Subcutaneous adipose tissue (tissue), 4 donors: ENCODE results near the gene OBP2B. TPM values are rescaled to one million over a fixed set of nuclear protein-coding genes. Genes with fewer than 3 reads are reported as not detected.

ENCODE experiments used
- total RNA-seq, 4 donors: library from RNA; depleted of rRNA; stranded (reverse); fragments of >200 nt; gene quantifications; one replicate each; pipeline ENCODE4 v1.1.0, GENCODE V29; 2016
- TF ChIP-seq, protein P1 (sequence below): fragments of 450-650 bp; IDR thresholded peaks from one replicate; pipeline ENCODE4 v1.5.1; 2016; ENCODE audit warnings: low read depth, mild to moderate bottlenecking, control low read depth, antibody characterized with exemption, moderate library complexity

Gene OBP2B
- total RNA-seq, 4 donors from 2014 or later = not detected

DNA sequence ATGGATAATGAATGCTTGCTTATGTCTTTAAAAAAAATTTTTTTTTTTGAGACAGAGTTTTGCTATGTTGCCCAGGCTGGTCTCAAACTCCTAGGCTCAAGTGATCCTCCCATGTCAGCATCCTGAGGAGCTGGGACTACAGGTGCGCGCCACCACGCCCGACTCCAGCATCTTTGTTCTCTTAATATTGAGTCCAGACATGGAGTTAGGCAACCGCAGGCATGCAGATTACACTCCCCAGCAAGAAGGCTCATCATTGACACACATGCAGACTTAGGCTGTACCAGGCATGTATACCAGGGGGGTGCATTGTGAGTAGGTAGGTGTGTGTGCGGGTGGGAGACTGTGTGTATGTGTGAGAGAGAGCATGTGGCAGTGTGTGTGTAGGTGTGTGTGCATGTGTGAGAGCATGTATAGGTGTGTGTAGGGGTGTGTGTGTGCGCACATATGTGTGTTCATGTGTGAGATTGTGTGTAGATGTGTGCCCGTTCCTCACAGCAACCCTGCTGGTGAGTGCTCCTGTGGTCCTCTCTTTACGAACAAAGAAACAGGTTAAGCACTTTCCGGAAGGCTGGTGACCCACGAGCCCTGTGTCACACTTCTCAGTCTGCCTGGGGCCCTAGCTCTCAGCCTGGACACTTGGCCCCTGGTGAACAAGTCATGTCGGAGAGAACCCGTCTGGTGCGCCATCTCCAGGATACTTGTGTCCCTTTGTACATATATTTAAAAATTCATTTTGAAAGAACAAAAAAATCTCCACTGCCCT lies 6.2 kb downstream of the OBP2B start:
- TF ChIP-seq, protein P1, sequence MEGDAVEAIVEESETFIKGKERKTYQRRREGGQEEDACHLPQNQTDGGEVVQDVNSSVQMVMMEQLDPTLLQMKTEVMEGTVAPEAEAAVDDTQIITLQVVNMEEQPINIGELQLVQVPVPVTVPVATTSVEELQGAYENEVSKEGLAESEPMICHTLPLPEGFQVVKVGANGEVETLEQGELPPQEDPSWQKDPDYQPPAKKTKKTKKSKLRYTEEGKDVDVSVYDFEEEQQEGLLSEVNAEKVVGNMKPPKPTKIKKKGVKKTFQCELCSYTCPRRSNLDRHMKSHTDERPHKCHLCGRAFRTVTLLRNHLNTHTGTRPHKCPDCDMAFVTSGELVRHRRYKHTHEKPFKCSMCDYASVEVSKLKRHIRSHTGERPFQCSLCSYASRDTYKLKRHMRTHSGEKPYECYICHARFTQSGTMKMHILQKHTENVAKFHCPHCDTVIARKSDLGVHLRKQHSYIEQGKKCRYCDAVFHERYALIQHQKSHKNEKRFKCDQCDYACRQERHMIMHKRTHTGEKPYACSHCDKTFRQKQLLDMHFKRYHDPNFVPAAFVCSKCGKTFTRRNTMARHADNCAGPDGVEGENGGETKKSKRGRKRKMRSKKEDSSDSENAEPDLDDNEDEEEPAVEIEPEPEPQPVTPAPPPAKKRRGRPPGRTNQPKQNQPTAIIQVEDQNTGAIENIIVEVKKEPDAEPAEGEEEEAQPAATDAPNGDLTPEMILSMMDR = no peak

DNA sequence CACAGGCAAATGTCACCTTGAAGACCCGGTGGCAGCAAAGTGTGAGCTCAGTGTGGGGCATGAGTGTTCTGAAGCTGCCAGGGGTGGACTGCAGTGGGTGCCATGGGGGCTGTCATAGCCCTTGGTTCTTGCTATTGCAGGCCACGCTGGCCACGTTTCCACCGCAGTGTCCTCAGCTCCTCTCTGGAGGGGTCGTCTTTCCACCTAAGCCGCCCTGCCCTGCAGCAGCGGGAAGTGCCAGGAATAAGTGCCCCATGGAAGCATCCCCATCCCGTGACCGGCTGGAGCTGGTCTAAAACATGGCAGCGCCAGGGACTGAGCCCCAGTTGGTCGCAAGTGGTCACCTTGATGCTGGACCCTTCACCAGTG lies 6.9 kb downstream of the OBP2B start:
- TF ChIP-seq, protein P1 = no peak

DNA sequence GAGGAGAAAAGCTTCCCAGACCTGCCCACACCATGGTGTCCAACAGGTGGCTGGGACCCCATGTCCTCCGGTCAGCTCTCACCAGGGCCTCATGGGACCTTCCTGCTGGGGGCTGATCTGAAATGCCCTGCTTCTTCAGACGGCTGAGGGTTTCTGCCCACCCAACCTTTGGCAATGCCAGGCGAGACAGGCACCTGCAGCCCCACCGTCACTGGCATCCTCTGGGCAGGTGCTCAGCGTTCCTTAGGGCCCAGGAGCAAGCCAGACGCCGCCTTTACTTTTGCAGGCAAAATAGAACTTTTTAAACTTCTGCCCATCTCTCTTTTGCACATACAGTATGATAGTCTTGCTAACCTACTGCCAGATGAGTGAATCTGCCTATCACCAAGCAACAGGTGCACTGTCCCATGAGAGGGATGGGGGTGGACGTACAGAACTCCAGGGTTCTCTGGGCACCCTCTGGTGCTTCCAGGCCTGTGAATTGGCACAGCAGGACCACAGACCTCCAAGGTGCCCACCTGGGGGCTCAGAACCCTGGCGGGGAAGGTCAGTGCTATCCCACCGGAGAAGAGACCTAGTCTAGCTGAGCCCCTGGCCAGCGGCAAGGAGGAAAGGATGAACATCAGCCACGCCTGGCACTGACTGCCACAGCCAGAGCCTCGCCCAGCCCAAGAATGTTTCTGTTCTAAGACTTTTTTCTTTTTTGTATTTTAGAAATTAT lies 7.5 kb downstream of the OBP2B start:
- TF ChIP-seq, protein P1 = no peak

DNA sequence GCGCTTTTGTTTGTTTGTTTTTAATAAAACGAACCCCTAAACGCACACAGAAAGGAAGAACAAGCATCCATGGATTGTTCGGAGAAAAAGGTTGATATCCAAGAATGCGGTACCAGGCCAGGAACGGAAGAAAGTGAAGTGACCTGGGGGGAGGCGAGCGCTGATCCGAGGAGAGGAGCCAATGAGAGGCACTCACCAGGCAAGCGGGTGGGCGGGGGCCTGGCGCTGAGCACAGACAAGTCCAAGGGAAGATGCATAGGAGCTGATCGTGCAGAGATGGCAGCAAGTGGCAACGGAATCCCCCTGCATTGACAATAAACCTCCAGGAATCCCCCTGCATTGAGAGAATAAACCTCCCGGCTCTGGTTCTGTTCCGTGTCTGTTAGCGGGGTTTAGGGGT lies 8.4 kb downstream of the OBP2B start:
- TF ChIP-seq, protein P1 = no peak

DNA sequence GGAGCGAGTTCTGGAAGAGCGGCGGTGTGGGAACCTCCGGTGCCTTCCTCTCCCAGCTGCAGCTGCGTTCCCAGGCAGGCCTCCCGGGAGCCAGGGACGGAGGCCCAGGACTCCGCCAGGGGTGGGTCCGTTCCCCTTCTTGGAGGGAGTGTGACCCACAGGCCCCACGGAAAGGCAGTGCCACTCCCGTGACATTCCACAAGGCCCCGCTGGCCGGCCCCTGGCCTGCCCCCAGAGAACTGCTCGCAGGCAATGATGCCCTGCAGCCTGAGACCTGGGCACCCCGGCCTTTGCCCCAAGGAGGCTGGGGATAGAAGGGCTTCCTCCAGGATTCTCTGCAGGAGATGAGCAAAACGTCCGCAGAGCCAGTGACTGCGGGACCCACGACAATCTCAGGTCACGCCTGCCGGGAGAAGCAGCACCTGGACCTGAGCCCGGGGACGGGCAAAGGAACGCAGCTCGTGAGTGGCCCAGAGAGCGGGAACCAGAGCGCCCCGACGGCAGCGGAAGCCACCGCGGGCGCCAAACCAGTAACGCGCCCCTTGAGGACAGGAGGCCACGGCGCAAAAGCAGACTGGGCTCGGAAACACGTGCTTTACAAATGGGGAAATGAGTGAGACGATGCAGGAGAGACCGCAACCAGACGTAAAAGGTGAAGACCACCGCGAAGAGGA lies 9.3 kb downstream of the OBP2B start:
- TF ChIP-seq, protein P1 = no peak

DNA sequence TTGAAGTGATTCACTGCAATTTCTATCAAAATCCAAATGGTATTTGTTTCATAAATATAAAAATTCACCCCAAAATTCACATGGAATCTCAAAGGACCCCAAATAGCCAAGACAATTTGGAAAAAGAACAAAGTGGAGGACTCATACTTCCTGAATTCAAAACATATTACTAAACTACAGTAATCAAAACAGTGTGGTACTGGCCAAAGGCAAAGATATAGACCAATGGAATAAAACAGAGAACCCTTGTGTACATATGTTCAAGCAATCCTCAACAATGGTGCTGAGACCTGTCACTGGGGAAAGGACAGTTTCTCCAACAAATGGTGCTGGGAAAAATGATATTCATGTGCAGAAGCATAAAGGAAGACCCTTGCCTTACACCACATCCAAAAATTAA lies 14.0 kb downstream of the OBP2B start:
- TF ChIP-seq, protein P1 = no peak

DNA sequence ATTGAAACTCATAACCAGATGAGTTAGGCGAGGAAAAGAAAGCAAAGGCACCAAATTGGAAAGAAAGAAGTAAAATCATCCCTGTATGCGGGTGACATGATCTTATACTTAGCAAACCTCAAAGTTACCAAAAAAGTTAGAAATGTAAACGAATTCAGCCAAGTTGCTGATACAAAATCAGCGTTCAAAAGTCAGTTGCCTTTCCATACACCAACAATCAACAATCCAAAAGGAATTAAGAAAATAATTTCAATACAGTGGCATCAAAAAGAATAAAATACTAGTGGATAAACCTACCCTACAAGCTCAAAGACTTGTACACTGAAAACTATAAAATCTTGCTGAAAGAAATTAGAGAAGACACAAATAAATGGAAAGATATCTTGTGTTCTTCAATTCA lies 14.5 kb downstream of the OBP2B start:
- TF ChIP-seq, protein P1 = no peak
